GM12872 (cell line): Measurements from ENCODE around the gene RBM17.

Experiments used
- TF ChIP-seq, protein P1 (sequence below): IDR thresholded peaks from 3 replicates; pipeline ENCODE4 v1.5.1; 2011; ENCODE audit warnings: low read depth, mild to moderate bottlenecking, low read length, moderate library complexity; ENCODE audit not compliant: insufficient read depth

The RBM17 gene

DNA sequence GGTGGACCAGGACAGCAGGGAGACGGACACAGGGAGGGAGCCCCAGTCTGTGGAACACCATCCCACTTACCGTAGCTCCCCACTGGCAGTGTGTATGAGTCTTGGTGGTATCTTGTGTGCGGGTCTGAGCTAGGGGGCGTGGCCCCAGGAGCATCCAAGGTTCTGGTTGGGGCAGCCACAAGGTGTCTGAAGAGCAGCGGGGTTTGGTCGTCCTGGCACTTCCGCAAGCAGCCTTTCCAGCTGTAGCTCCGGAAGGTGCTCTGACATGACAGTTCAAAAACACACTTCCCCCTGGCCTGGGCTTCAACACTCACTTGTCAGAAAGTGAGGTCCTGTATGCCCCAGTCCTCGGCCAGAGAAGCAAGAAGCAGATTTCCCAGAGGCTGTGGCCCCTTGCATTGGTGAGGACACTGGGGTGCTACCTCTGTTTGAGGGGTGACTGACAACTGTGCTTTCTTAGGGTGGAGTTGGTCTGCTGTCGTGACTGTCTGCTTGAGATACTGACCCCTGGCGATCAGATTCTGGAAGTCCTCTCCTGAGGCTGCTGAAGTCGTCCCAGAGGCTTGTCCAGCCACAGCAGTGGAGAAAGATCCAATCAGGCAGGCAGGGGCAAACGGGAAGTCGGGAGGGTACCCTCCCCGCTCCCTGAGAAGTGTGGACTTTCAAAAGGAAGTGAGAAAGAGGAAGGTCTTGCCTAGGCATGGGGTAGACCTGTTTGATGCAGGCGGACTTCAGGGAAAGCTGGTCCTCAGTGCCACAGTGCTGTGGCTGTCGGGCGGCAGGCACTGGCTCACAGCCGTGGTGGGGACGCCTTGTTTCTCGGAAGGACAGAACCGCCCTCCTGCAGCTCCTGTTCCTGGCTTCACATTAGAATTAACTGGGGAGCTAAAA, 62.5 kb downstream of the RBM17 start:
- TF ChIP-seq, protein P1, sequence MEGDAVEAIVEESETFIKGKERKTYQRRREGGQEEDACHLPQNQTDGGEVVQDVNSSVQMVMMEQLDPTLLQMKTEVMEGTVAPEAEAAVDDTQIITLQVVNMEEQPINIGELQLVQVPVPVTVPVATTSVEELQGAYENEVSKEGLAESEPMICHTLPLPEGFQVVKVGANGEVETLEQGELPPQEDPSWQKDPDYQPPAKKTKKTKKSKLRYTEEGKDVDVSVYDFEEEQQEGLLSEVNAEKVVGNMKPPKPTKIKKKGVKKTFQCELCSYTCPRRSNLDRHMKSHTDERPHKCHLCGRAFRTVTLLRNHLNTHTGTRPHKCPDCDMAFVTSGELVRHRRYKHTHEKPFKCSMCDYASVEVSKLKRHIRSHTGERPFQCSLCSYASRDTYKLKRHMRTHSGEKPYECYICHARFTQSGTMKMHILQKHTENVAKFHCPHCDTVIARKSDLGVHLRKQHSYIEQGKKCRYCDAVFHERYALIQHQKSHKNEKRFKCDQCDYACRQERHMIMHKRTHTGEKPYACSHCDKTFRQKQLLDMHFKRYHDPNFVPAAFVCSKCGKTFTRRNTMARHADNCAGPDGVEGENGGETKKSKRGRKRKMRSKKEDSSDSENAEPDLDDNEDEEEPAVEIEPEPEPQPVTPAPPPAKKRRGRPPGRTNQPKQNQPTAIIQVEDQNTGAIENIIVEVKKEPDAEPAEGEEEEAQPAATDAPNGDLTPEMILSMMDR, result peak; percentile 90

DNA sequence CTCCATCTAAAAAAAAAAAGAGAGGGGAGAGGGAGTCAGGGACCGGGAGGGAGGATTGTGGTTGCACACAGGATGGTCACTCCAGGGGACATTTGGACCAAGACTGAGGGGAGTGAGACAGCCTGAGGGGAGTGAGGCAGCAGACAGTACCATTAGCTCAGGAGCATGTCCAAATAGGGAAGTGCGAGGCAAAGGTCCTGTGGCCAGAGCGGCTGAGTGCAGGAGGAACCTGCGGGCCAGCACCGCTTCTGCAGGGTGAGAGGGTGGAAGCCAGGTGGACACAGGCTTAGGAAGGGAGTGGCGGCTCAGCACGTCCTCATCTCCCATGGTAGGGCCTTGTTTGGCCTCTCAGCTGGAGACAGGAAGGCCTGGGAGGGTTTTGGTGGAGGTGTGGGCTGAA, 65.0 kb downstream of the RBM17 start:
- TF ChIP-seq, protein P1, result no peak

DNA sequence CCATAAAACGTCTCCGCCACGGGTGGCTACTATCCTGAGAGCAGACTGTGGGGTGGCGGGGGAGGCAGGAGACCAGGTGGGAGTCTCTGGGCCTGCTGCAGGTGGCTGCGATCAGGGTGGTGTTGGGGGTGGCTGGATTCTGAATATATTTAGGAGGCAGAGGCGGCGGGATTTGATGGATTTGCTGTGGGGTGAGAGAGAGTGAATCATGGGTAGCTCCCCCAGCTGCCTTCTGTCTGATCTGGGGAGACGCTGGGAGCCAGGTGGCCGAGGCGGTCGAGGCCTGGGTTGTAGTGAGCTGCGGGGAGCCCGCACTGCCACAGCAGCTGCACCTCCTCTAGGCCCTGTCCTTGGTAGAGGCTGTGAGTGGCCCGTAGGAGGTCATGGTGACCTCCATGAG, 65.7 kb downstream of the RBM17 start:
- TF ChIP-seq, protein P1, result no peak

DNA sequence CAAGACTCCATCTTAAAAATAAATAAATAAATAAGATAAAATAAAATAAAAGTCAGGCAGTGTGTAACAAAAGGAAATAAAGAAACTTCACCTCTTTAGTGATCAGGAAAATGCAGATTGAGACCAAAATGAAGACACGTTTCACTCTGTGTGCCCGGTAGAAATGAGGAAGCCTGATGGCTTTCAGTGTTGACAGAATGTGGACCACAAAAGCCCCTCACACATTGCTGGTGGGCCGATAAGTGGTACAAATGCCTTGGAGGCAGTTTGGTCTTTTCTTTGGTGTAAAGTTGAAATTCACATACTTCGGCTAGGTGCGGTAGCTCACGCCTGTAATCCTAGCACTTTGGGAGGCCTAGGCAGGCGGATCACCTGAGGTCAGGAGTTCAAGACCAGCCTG, 69.4 kb downstream of the RBM17 start:
- TF ChIP-seq, protein P1, result no peak

DNA sequence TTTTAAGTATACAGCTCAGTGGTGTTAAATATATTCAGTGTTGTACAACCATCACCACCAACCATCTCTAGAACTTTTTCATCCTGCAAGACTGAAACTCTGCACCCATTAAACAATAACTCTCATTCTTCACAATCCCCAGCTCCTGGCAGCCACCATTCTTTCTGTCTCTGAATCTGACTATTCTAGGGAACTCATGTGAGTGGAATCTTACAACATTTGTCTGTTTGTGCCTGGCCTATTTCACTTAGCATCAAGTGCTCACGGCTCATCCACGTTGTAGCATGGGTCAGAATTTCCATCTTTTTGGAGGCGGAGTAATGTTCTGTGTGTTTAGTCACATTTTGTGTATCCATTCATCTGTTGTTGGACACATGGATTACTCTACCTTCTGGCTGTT, 73.1 kb downstream of the RBM17 start:
- TF ChIP-seq, protein P1, result no peak

DNA sequence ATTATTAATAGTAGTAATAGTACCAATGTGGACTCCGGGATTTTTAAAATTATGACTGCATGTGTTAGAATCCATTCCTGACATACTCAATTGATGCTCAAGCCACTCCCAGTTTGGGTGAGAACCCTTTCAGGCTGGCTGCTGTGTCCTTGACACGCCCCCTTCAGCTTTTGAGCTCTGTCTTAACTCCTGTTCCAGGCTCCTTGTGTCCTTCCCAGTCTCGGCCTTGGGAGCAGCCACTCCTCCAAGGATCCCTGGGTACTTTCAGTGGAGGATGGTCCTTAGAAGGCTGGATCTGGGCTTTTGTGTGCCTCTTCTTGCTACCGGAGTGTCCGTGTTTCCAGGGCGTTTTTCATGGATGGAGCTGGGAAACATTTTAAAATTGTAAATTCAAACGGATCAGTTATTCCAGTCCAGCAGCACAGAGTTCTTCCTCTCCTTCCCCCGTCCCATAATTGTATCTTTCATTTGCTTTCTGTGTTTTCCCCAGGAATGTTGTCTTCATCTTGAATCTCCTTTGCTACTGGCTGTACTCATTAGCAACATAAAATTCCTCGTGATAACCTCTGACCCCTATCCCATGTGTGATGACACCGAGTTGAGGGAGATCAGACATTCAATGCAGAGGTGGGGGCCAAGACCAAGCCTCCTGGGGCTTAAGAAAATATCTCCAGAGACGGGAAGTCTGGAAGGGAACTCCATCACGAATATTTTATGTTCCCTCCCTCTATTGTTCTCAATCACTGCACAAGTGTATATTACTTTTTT, 73.9 kb downstream of the RBM17 start:
- TF ChIP-seq, protein P1, result no peak
